T-helper 1 cell treated with Interleukin-12 subunit alpha and Interleukin-12 subunit beta and Interleukin-4 antibody, amounts not matched to agents 30 μg/mL and 1 μg/mL, for 36 hours (primary cell): ENCODE results near the gene PRXL2B.
A peak's percentile ranks its signal among the peaks of the same experiment; 100 is the strongest.
"Not testable (repeated sequence)": the region's sequence is repeated elsewhere in the genome, so short reads cannot be mapped to it uniquely, and the experiment has no call there.

Experiments
- H3K27ac Mint-ChIP-seq: one replicate; pipeline ENCODE4 v1.8.0; 2021; ENCODE audit warnings: mild to moderate bottlenecking, mixed read lengths
- H3K27me3 Mint-ChIP-seq: one replicate; pipeline ENCODE4 v1.8.0; 2021; ENCODE audit warnings: low read depth, mixed read lengths
- H3K36me3 Mint-ChIP-seq: one replicate; pipeline ENCODE4 v1.8.0; 2021; ENCODE audit warnings: low read depth, mixed read lengths
- H3K4me1 Mint-ChIP-seq: one replicate; pipeline ENCODE4 v1.8.0; 2021; ENCODE audit warnings: low read depth, mixed read lengths
- H3K4me3 Mint-ChIP-seq: one replicate; pipeline ENCODE4 v1.8.0; 2021; ENCODE audit warnings: mild to moderate bottlenecking, moderate library complexity, mixed read lengths
- H3K9me3 Mint-ChIP-seq: one replicate; pipeline ENCODE4 v1.8.0; 2021; ENCODE audit warnings: mixed read lengths

The PRXL2B gene

DNA sequence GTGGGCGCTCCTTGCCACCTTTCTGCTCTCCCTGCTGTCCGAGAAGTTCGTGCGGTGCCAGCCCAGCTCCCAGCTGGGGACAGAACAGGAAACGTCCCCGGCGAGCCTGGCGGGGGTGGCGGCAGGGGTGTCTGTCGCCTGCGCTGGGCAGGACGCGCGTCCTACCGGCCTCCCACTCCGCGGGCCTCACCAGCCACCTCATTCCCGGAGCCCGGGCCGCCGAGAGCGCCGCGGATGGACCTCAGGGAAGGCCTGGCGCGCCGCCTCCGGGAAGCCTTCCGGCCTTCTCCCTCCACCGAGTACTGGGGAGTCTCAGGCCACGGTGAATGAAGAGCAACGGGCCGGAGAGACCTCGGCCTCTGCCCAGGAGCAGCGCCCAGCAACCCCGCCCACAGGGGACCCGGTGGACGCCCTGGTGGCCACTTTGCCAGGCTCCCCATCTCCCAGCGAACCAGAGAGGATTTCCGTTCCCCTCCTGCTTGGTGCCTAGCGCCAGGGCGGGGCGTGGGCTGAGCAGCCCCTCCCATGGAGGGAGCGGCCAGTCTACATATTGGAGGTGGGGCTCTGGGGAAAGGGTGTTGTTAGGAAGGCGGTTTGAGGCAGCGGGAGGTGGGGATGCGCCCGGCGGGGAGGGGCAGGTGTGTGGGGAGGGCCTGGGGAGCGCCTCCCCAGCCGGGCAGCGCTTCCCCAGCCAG is 39.9 kb upstream of the PRXL2B start:
- Mint-ChIP-seq H3K4me3 (peak overlapping the region; percentile 92), H3K27me3 (peaks cover 6% of the 10 kb centered on the region), H3K4me1 (peaks cover 13% of the 10 kb centered on the region), H3K27ac (peak overlapping the region; percentile 98), H3K9me3 (no peaks in the 10 kb centered on the region), H3K36me3 (no peaks in the 10 kb centered on the region)

GRCh38 chr1:2547210-2548067 is 39.1 kb upstream of the PRXL2B start:
- Mint-ChIP-seq H3K36me3 (no peaks in the 10 kb centered on the region), H3K4me1 (peaks cover 13% of the 10 kb centered on the region), H3K4me3 (peak overlapping the region; percentile 92), H3K27ac (peak overlapping the region; percentile 98), H3K27me3 (no peaks in the 10 kb centered on the region), H3K9me3 (no peaks in the 10 kb centered on the region)

GRCh38 chr1:2548068-2548589 is 38.4 kb upstream of the PRXL2B start:
- Mint-ChIP-seq H3K27me3 (no peaks in the 10 kb centered on the region), H3K9me3 (no peaks in the 10 kb centered on the region), H3K4me1 (peaks cover 13% of the 10 kb centered on the region), H3K4me3 (peak overlapping the region; percentile 92), H3K36me3 (no peaks in the 10 kb centered on the region), H3K27ac (peak overlapping the region; percentile 98)

DNA sequence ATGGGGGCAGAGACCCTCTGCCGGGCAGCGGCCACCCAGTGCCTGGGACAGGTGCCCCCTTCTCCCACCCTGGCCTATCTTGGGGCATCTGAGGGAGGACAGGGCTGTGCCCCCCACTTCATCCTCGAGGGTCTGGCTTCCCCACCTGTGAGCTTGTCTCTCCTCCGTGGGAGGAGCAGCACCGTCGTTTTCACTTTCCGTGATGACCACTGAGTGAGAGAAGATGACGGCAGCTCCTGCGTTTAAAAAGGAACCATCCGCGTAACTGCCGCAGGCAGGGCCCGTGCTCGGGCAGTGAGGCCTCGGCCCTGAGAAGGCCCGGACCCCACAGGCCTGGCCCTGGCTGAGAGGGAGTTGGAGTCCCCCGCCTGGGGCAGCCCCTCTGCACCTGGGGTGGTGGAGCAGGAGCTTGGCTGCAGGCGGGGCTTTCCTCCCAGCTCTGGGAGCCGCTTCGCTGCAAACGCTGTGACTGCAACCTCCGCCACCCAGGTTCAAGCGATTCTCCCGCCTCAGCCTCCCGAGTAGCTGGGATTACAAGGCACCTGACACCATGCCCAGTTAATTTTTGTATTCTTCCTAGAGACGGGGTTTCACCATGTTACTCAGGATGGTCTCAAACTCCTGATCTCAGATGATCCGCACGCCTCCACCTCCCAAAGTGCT is 37.1 kb upstream of the PRXL2B start:
- Mint-ChIP-seq H3K4me1 (peaks cover 18% of the 10 kb centered on the region), H3K27ac (peak overlapping the region; percentile 98)
- H3K4me3 Mint-ChIP-seq, H3K36me3 Mint-ChIP-seq, H3K27me3 Mint-ChIP-seq, H3K9me3 Mint-ChIP-seq: not testable (repeated sequence)

- H3K27me3 Mint-ChIP-seq, H3K36me3 Mint-ChIP-seq, H3K4me3 Mint-ChIP-seq, H3K27ac Mint-ChIP-seq, H3K9me3 Mint-ChIP-seq: not testable (repeated sequence)
- H3K4me1 Mint-ChIP-seq: peaks cover 24% of the 10 kb centered on the region
These were observed 36.2 kb upstream of the PRXL2B start for GRCh38 chr1:2550309-2550861.

- peaks cover 28% of the 10 kb centered on the region for H3K4me1 Mint-ChIP-seq
- not testable (repeated sequence) for H3K36me3 Mint-ChIP-seq, H3K4me3 Mint-ChIP-seq, H3K27me3 Mint-ChIP-seq, H3K27ac Mint-ChIP-seq, H3K9me3 Mint-ChIP-seq
These were observed 35.0 kb upstream of the PRXL2B start for GRCh38 chr1:2551544-2551943.

GRCh38 chr1:2552189-2552588 is 34.4 kb upstream of the PRXL2B start:
- no peaks in the 10 kb centered on the region for H3K9me3 Mint-ChIP-seq
- H3K36me3 Mint-ChIP-seq: peaks cover 12% of the 10 kb centered on the region
- no peak overlapping the region for H3K4me3 Mint-ChIP-seq
- no peaks in the 10 kb centered on the region for H3K27me3 Mint-ChIP-seq
- no peak overlapping the region for H3K27ac Mint-ChIP-seq
- peaks cover 28% of the 10 kb centered on the region for H3K4me1 Mint-ChIP-seq

DNA sequence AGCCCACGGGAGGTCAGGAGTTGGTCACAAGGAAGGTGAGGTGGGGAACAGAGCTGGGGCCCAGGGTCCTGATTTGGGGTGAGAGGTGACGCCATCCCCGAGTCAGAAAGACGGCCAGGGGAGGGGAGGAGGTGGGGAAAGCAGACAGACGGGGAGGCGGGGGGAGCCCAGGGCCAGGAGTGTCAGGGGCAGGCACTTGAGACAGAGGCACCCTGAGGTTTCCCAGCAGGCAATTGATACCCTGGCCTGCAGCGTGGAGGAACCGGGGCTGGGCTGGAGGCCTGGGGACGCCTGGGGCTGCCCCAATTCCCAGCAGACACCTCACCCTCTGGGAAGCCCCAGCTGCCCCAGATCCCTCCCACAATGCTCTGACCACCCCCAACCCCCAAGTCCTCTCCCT is 33.5 kb upstream of the PRXL2B start:
- not testable (repeated sequence) for H3K4me3 Mint-ChIP-seq, H3K9me3 Mint-ChIP-seq, H3K27me3 Mint-ChIP-seq, H3K27ac Mint-ChIP-seq
- Mint-ChIP-seq H3K4me1 (peaks cover 23% of the 10 kb centered on the region), H3K36me3 (peaks cover 16% of the 10 kb centered on the region)

- peaks cover 23% of the 10 kb centered on the region for H3K4me1 Mint-ChIP-seq
- H3K27ac Mint-ChIP-seq: peak overlapping the region; percentile 99
- no peaks in the 10 kb centered on the region for H3K9me3 Mint-ChIP-seq
- peaks cover 22% of the 10 kb centered on the region for H3K36me3 Mint-ChIP-seq
- no peak overlapping the region for H3K4me3 Mint-ChIP-seq
- H3K27me3 Mint-ChIP-seq: no peaks in the 10 kb centered on the region
These were observed 32.5 kb upstream of the PRXL2B start for GRCh38 chr1:2553871-2554620.

DNA sequence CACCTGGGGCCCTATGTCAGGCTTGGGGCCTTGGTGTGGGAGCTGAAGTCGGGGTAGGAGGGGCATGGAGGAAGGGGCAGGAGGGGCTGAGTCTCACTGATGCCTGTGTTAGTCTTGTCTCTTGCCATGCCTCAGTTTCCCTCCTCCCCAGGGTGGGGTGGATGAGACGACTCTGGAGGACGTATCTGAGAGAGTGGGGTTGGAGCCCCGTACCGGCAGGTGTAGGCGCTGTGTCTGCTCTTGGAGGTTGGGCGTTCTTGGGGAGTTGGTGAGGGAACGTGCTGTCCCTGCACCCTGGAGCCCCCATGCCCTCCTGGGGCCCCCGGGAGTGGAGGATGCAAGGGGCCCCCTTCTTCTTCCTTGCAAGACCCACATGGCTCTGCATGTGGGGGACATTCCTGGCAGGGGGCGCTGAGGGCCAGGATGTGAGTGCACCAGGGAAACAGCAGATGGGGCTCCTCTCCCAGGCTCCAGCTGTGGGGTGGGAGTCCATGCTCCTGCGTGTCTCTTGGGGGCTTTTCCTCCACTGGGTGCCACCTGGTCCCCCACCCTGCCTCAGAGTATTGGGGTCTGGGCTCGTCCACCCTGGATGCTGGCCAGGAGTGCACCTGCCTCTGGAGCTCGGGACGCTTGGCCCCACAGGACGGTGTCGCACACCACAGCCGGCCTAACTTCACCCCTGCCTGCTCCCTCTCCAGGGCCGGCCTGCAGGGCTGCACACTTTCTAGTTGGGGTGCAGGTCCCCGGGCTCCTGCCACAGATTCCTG is 31.8 kb upstream of the PRXL2B start:
- no peaks in the 10 kb centered on the region for H3K9me3 Mint-ChIP-seq
- peaks cover 22% of the 10 kb centered on the region for H3K36me3 Mint-ChIP-seq
- peak overlapping the region; percentile 92 for H3K4me3 Mint-ChIP-seq
- H3K27ac Mint-ChIP-seq: peak overlapping the region; percentile 99
- peaks cover 22% of the 10 kb centered on the region for H3K4me1 Mint-ChIP-seq
- H3K27me3 Mint-ChIP-seq: no peaks in the 10 kb centered on the region

- Mint-ChIP-seq H3K27ac (peak overlapping the region; percentile 99), H3K36me3 (peaks cover 22% of the 10 kb centered on the region), H3K27me3 (no peaks in the 10 kb centered on the region), H3K4me1 (peaks cover 21% of the 10 kb centered on the region), H3K9me3 (no peaks in the 10 kb centered on the region), H3K4me3 (peak overlapping the region; percentile 92)
These were observed 30.8 kb upstream of the PRXL2B start for GRCh38 chr1:2555634-2556276.

GRCh38 chr1:2556277-2556677 is 30.3 kb upstream of the PRXL2B start, which contains the start of gene TNFRSF14:
TNFRSF14 (plus strand) TSS chr1:2556371; CDS start chr1:2556665, 294 bp downstream.
- peaks cover 23% of the 10 kb centered on the region for H3K36me3 Mint-ChIP-seq
- peaks cover 21% of the 10 kb centered on the region for H3K4me1 Mint-ChIP-seq
- peak within 1 kb of the TSS; percentile 99 for H3K27ac Mint-ChIP-seq
- H3K9me3 Mint-ChIP-seq: no peaks in the 10 kb centered on the region
- peak within 1 kb of the TSS; percentile 92 for H3K4me3 Mint-ChIP-seq
- no peaks in the 10 kb centered on the region for H3K27me3 Mint-ChIP-seq
